Esophagus squamous epithelium (tissue), 4 donors: ENCODE data around the gene SPC25.

ENCODE experiments used
- POLR2A ChIP-seq, 4 donors: fragments of 450-650 bp; IDR thresholded peaks; one replicate each; pipeline ENCODE4 v1.6.1; 2017; ENCODE audit warnings: antibody characterized with exemption in 4 of 4, mild to moderate bottlenecking in 4 of 4, moderate library complexity in 3 of 4
- TF ChIP-seq, protein P1 (sequence below), 6 experiments: fragments of 450-650 bp in 4 of 6; fragments of 200-600 bp in 2 of 6; sonication (generic) in 2 of 6; IDR thresholded peaks; one replicate each; pipeline ENCODE4 v1.5.1; 2016 to 2019; ENCODE audit warnings: antibody characterized with exemption in 6 of 6, mild to moderate bottlenecking in 4 of 6, moderate library complexity in 4 of 6

- TF ChIP-seq, protein P1, sequence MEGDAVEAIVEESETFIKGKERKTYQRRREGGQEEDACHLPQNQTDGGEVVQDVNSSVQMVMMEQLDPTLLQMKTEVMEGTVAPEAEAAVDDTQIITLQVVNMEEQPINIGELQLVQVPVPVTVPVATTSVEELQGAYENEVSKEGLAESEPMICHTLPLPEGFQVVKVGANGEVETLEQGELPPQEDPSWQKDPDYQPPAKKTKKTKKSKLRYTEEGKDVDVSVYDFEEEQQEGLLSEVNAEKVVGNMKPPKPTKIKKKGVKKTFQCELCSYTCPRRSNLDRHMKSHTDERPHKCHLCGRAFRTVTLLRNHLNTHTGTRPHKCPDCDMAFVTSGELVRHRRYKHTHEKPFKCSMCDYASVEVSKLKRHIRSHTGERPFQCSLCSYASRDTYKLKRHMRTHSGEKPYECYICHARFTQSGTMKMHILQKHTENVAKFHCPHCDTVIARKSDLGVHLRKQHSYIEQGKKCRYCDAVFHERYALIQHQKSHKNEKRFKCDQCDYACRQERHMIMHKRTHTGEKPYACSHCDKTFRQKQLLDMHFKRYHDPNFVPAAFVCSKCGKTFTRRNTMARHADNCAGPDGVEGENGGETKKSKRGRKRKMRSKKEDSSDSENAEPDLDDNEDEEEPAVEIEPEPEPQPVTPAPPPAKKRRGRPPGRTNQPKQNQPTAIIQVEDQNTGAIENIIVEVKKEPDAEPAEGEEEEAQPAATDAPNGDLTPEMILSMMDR (IDR thresholded peaks at IDR 0.05), result no peak
- TF ChIP-seq POLR2A (IDR thresholded peaks at IDR 0.05), result no peak
Observed at GRCh38 chr2:168843253-168843652, 47.0 kb downstream of the SPC25 start.
